ENCODE data around the gene TRIP4. TPM values are rescaled to one million over a fixed set of nuclear protein-coding genes. Genes with fewer than 3 reads are reported as not detected.

Gene TRIP4
- total and polyA plus RNA-seq, 8 donors, result 23.0 to 47.4 (median 41.1) TPM

DNA sequence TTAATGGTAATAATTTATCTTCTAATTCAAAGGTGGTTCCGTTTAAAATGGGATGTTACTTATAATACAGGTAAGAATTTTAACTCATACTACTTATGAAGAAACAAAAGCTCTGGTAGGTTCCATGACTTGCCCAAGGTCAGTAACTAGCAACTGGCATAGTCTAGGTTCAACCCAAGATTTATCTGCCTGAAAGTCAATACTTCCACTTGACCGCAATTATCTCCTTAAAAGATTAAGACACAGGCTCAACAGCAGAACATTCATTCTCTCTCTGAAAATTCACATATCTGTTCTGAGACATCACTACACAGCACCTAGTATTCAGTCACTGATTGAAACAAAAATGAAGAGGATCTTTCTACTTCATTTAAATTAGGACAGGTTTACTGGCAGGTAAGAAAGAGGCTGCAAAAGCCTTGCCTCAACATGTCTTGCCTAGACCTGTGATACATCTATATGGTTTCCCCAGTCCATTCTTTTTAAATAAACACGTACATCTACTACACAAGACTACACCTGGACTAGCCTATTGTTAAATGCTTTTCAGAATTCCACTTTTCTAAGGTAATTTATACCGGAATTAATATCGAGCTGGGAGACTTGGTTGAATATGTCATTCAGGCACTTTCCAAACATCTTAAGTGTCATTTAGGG, 32.8 kb upstream of the TRIP4 start:
- Histone ChIP-seq H3K27me3 (no peaks in the 10 kb centered on the region), H3K4me3 (peak overlapping the region; percentile 82 to 83), H3K27ac (peak overlapping the region in 1 of 2 donors; percentile 77), H3K36me3 (no peaks in the 10 kb centered on the region), H3K9me3 (no peaks in the 10 kb centered on the region), H3K4me1 (peaks cover 4 to 28% of the 10 kb centered on the region in 2 donors)
- intact Hi-C loops (cut with DNase I), result loop anchor here in 1 of 2 donors (5.0 kb wide), 1 partner anchor 143 kb away; no protein-coding TSS in a partner anchor
- ATAC-seq (no peak), DNase-seq (no peak)
- TF ChIP-seq, protein P1, sequence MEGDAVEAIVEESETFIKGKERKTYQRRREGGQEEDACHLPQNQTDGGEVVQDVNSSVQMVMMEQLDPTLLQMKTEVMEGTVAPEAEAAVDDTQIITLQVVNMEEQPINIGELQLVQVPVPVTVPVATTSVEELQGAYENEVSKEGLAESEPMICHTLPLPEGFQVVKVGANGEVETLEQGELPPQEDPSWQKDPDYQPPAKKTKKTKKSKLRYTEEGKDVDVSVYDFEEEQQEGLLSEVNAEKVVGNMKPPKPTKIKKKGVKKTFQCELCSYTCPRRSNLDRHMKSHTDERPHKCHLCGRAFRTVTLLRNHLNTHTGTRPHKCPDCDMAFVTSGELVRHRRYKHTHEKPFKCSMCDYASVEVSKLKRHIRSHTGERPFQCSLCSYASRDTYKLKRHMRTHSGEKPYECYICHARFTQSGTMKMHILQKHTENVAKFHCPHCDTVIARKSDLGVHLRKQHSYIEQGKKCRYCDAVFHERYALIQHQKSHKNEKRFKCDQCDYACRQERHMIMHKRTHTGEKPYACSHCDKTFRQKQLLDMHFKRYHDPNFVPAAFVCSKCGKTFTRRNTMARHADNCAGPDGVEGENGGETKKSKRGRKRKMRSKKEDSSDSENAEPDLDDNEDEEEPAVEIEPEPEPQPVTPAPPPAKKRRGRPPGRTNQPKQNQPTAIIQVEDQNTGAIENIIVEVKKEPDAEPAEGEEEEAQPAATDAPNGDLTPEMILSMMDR (IDR thresholded peaks at IDR 0.05), result no peak

DNA sequence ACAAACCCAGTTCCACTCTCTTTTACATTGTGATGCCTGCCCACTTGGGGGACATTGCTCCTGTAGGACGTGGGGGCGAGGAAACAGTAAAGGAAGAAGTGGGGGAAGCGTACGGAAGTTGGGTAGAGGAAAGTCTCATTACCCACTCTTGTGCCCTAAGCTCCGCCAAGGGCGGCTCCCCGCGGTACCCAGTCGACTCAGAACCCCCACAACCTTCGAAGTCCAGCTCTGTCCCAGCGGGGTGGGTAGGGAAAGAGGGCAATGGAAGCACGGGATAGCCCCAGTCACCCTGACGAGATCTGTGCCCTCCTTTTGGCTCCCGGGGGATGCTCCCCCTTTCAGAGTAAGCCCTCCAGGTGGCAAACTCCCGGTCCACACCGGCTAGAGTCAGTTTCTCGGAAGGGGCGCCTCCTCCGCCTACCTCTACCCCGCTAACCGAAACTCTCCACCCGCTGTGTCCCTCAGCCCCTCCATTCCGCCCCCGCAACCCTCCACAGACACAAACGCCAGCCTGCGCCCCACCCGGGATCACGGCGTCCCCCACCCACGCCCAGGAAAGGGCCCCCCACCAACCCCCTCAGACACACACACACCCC, 32.2 kb upstream of the TRIP4 start:
- no peaks in the 10 kb centered on the region for H3K36me3 ChIP-seq
- peak overlapping the region; percentile 36 to 77 for H3K27ac ChIP-seq
- intact Hi-C loops (cut with DNase I), result loop anchor here in 1 of 2 donors (5.0 kb wide), 1 partner anchor 143 kb away; no protein-coding TSS in a partner anchor
- H3K4me1 ChIP-seq, result peaks cover 4 to 28% of the 10 kb centered on the region in 2 donors
- no peaks in the 10 kb centered on the region for H3K9me3 ChIP-seq
- ATAC-seq (peak; percentile 43), DNase-seq (peak in 3 of 4 donors; percentile 13 to 75 (median 35))
- H3K4me3 ChIP-seq, result peak overlapping the region; percentile 82 to 83
- TF ChIP-seq, protein P1 (IDR thresholded peaks at IDR 0.05), result no peak
- no peaks in the 10 kb centered on the region for H3K27me3 ChIP-seq

DNA sequence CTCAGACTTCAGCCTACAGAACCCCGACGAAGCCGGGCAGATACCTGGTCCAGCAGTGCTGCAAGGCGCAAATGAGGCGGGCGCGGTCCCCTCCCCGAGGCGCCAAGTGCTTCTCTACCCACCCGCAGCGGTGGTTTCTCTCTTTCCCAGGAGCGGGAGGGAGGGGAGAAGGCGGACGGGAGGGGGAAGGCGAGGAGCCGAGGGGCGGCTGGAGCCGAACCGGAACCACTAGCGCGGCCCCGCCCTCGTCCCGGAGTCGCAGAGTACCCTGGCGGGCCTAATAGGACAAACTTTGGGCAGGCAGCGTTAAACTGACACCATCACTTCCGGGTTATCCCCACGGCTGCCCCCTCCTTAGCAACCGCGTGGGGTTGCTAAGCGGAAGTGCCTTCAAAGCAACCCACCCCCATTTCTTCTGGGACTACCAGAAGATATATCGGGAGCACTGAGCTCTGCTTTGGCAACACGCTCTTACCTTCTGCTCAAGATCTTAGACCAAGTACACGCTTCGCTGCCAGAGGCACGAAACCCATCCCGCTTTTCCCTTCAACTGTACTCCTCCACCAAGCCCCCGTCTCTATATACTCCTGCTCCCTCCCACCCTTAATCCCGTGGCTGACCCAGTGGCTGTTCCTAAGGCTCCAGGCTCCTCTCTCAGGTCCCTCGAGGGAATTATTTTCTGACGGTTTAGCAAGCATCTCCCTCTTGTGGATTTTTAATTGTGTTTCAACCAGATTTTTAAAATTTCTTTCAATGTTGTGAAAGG, 31.5 kb upstream of the TRIP4 start, which contains the start of gene CSNK1G1:
TSS of gene CSNK1G1 (minus strand) at position 230 of the 766 bp plus-strand sequence. CDS start 55,674 bp downstream, outside the sequence.
- Histone ChIP-seq H3K4me1 (peaks cover 4 to 28% of the 10 kb centered on the region in 2 donors), H3K4me3 (peak within 1 kb of the TSS; percentile 82 to 83), H3K36me3 (no peaks in the 10 kb centered on the region), H3K27ac (peak within 1 kb of the TSS; percentile 36 to 77), H3K9me3 (no peaks in the 10 kb centered on the region), H3K27me3 (no peaks in the 10 kb centered on the region)
- DNase-seq (peak; percentile 96 to 99 (median 98)), ATAC-seq (peak; percentile 99)
- TF ChIP-seq, protein P1 (IDR thresholded peaks at IDR 0.05), result peak in 1 of 2 donors; percentile 21
- intact Hi-C loops (cut with DNase I), result loop anchor here in 1 of 2 donors (5.0 kb wide), 1 partner anchor 144 kb away; no protein-coding TSS in a partner anchor

DNA sequence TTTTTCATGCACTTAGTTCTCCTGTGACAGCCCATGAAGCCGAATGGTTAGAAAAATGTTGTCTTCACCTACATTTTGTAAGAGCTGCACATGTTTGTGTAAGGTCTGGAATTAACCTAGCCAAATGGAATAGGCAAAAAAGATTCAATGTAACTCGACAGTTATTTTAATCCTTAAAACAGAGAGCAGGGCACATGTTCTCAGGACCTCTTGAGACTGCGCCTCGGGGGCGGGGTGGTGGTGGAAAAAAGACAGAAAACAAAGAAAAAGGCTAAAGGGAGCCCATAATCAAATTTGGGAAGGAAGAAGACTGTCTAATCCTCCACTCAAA, 31.0 kb upstream of the TRIP4 start:
- peak overlapping the region; percentile 36 to 77 for H3K27ac ChIP-seq
- peak overlapping the region; percentile 82 to 83 for H3K4me3 ChIP-seq
- DNase-seq (no peak), ATAC-seq (no peak)
- TF ChIP-seq, protein P1 (IDR thresholded peaks at IDR 0.05), result no peak
- intact Hi-C loops (cut with DNase I), result loop anchor here in 1 of 2 donors (5.0 kb wide), 1 partner anchor 144 kb away; no protein-coding TSS in a partner anchor
- no peaks in the 10 kb centered on the region for H3K9me3 ChIP-seq
- peaks cover 4 to 24% of the 10 kb centered on the region in 2 donors for H3K4me1 ChIP-seq
- no peaks in the 10 kb centered on the region for H3K27me3 ChIP-seq
- H3K36me3 ChIP-seq, result no peaks in the 10 kb centered on the region
